Sigmoid colon (tissue), 4 donors: Measurements from ENCODE around the gene MAPKAPK3.

ENCODE experiments used
- CTCF ChIP-seq, 4 experiments: fragments of 450-650 bp in 3 of 4; fragments of 200-600 bp in 1 of 4; IDR thresholded peaks; one replicate each; pipeline ENCODE4 v1.5.1; 2016 to 2019; ENCODE audit warnings: antibody characterized with exemption in 4 of 4, mild to moderate bottlenecking in 3 of 4, moderate library complexity in 2 of 4
- EP300 ChIP-seq, 4 donors: sonication (generic); formaldehyde crosslinking; IDR thresholded peaks; one replicate each; pipeline ENCODE4 v1.6.1; 2017; ENCODE audit warnings: antibody characterized with exemption in 4 of 4
- POLR2A ChIP-seq, 2 donors: fragments of 450-650 bp; IDR thresholded peaks; one replicate each; pipeline ENCODE4 v1.6.1; 2016; ENCODE audit warnings: antibody characterized with exemption in 2 of 2, mild to moderate bottlenecking in 2 of 2, moderate library complexity in 2 of 2
- POLR2AphosphoS5 ChIP-seq, 4 donors: sonication (generic); formaldehyde crosslinking; IDR thresholded peaks; one replicate each; pipeline ENCODE4 v1.6.1; 2017; ENCODE audit warnings: antibody characterized with exemption in 4 of 4

GRCh38 chr3:50644561-50644960, 27.6 kb downstream of the MAPKAPK3 start:
- TF ChIP-seq CTCF (IDR thresholded peaks at IDR 0.05) (no peak), POLR2A (IDR thresholded peaks at IDR 0.05) (no peak), POLR2AphosphoS5 (IDR thresholded peaks at IDR 0.05) (no peak), EP300 (IDR thresholded peaks at IDR 0.05) (no peak)
